Lung (tissue), 12 donors: ENCODE results near the gene BRWD1. TPM values are rescaled to one million over a fixed set of nuclear protein-coding genes. Genes with fewer than 3 reads are reported as not detected.

Source experiments
- ATAC-seq: fragments of 200-7000 bp; cut with Tn5 transposase; one replicate; pipeline ENCODE4 v1.9.1; 2020; ENCODE audit warnings: moderate number of reproducible peaks; ENCODE audit not compliant: insufficient read depth, low FRiP score
- DNase-seq, 3 donors: peaks; one replicate each; pipeline ENCODE4 v3.0.0-alpha.2; 2013 to 2017
- H3K27ac ChIP-seq, 2 donors: one replicate each; pipeline ENCODE4 v1.5.1; 2013; ENCODE audit warnings: mild to moderate bottlenecking in 2 of 2, moderate library complexity in 2 of 2, control low read depth in 1 of 2, inconsistent platforms in 1 of 2, low read depth in 1 of 2, low read length in 1 of 2
- H3K27me3 ChIP-seq, 3 donors: one replicate each; pipeline ENCODE4 v1.5.1; 2013; ENCODE audit warnings: low read length in 2 of 3; ENCODE audit not compliant: control insufficient read depth in 3 of 3, insufficient read depth in 3 of 3
- H3K36me3 ChIP-seq, 4 donors: one replicate each; pipeline ENCODE4 v1.5.1; 2013; ENCODE audit warnings: low read length in 4 of 4, mild to moderate bottlenecking in 1 of 4, moderate library complexity in 1 of 4; ENCODE audit not compliant: control insufficient read depth in 4 of 4, insufficient read depth in 4 of 4
- H3K4me1 ChIP-seq, 5 donors: one replicate each; pipeline ENCODE4 v1.5.1; 2013; ENCODE audit warnings: low read length in 5 of 5, mild to moderate bottlenecking in 2 of 5, moderate library complexity in 1 of 5; ENCODE audit not compliant: control insufficient read depth in 5 of 5, insufficient read depth in 5 of 5
- H3K4me3 ChIP-seq: one replicate; pipeline ENCODE4 v1.5.1; 2013; ENCODE audit warnings: mild to moderate bottlenecking, control low read depth, moderate library complexity
- H3K9ac ChIP-seq, 2 donors: one replicate each; pipeline ENCODE4 v1.5.1; 2013; ENCODE audit warnings: low read length in 2 of 2, control low read depth in 1 of 2; ENCODE audit not compliant: insufficient read depth in 1 of 2
- H3K9me3 ChIP-seq, 4 donors: one replicate each; pipeline ENCODE4 v1.5.1; 2013; ENCODE audit warnings: low read length in 3 of 4, mild to moderate bottlenecking in 1 of 4, moderate library complexity in 1 of 4; ENCODE audit not compliant: control insufficient read depth in 4 of 4, insufficient read depth in 3 of 4
- CTCF ChIP-seq: IDR thresholded peaks from 2 replicates; pipeline ENCODE4 v1.5.1; 2012; ENCODE audit warnings: mild to moderate bottlenecking; ENCODE audit errors: control extremely low read depth, extremely low read depth
- WGBS, 2 donors: extraction: QIAGEN DNeasy Blood & Tissue Kit; methylation state at CpG; one replicate each; pipeline ENCODE4 v1.1.7; 2013; 5-methylcytosine and 5-hydroxymethylcytosine counted together
- polyA plus RNA-seq, 2 donors: library from polyadenylated mRNA; stranded (reverse); fragments of 200-250 nt; gene quantifications; one replicate each; pipeline ENCODE4 v1.2.1, GENCODE V29; 2013
- total RNA-seq, 2 donors: library from RNA; depleted of rRNA in 1 of 2; stranded (reverse); fragments of >200 nt in 1 of 2; gene quantifications; one replicate each; pipeline ENCODE4 v1.2.1, GENCODE V29; 2014 to 2021
- donor health status: control.
- donor health status: control.
- donor health status: Bipolar disorder and iron deficiency.
- donor health status: healthy.
- donor health status: DM: yes; HTN: yes; CAD: no.

BRWD1 gene
- total and polyA plus RNA-seq, 4 donors = 9.5 to 145 (median 20.1) TPM

- ATAC-seq (no peak), DNase-seq (no peak)
- Histone ChIP-seq H3K36me3 (peaks cover 4 to 29% (median 10%) of the 10 kb centered on the region in 4 donors), H3K27ac (no peak overlapping the region), H3K9me3 (no peaks in the 10 kb centered on the region), H3K9ac (no peak overlapping the region), H3K4me1 (peaks cover 0 to 2% (median 0%) of the 10 kb centered on the region in 5 donors), H3K4me3 (no peak overlapping the region), H3K27me3 (no peaks in the 10 kb centered on the region)
- 96 to 98% methylated on average over 7 of the region's 7 CpGs for WGBS, 2 donors
- no peak for TF ChIP-seq CTCF
Measured at GRCh38 chr21:39215078-39215477, 98.4 kb downstream of the BRWD1 start.

DNA sequence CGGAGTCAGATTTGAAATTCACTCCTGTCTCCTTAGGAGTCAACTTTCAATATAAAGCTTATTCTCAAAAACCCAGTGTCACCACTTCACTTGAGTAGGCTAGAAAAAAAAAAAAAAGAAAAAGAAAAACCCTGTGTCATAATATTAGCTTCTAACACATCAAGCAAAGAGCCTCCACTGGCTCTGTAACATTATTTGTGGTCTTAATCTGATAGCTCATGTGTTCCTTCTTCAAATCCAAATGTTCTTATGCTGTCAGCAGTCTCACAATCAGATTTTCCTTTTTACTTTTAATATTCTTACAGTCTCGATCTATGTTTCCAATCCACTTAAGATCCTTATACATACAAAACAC lies 104.1 kb downstream of the BRWD1 start:
- Histone ChIP-seq H3K9ac (no peak overlapping the region), H3K9me3 (no peaks in the 10 kb centered on the region), H3K27me3 (no peaks in the 10 kb centered on the region), H3K36me3 (peaks cover 6 to 42% (median 15%) of the 10 kb centered on the region in 4 donors), H3K4me3 (no peak overlapping the region), H3K4me1 (peaks cover 0 to 5% (median 0%) of the 10 kb centered on the region in 5 donors), H3K27ac (no peak overlapping the region)
- ATAC-seq (no peak), DNase-seq (peak in 1 of 3 donors; percentile 22)
- TF ChIP-seq CTCF = no peak
- 66 to 77% methylated on average over 2 of the region's 2 CpGs for WGBS, 2 donors

GRCh38 chr21:39208624-39209333 lies 104.7 kb downstream of the BRWD1 start:
- Histone ChIP-seq H3K4me3 (no peak overlapping the region), H3K4me1 (peaks cover 0 to 5% (median 0%) of the 10 kb centered on the region in 5 donors), H3K27me3 (no peaks in the 10 kb centered on the region), H3K36me3 (peaks cover 6 to 42% (median 15%) of the 10 kb centered on the region in 4 donors), H3K9me3 (no peaks in the 10 kb centered on the region), H3K9ac (no peak overlapping the region), H3K27ac (peak overlapping the region in 1 of 2 donors; percentile 14)
- WGBS, 2 donors = 76 to 80% methylated on average over 6 of the region's 6 CpGs
- DNase-seq (peak in 2 of 3 donors; percentile 45 to 82), ATAC-seq (no peak)
- no peak for TF ChIP-seq CTCF
